ENCODE data around the gene MYLK4.

Gene MYLK4

GRCh38 chr6:2695454-2696095 lies 55.1 kb downstream of the MYLK4 start:
- Histone ChIP-seq H4K12ac (ENCODE audit: low read depth, low read length) (no peak overlapping the region), H2AK5ac (ENCODE audit: low read length) (no peak overlapping the region), H3K23ac (ENCODE audit: low read length) (no peak overlapping the region), H3K4ac (ENCODE audit: low read depth, low read length) (no peak overlapping the region), H3K4me1 (ENCODE audit: control insufficient read depth in 1 of 2, insufficient read depth in 2 of 2, low read length in 2 of 2) (no peaks in the 10 kb centered on the region), H2BK5ac (ENCODE audit: low read depth, low read length, poor library complexity) (no peak overlapping the region), H2BK12ac (ENCODE audit: low read length) (no peak overlapping the region), H4K91ac (ENCODE audit: low read depth, low read length) (no peak overlapping the region), H2AFZ (ENCODE audit: insufficient read depth, low read length, poor library complexity) (no peak overlapping the region), H3K27ac (ENCODE audit: low read depth, low read length) (no peak overlapping the region), H3K9ac (ENCODE audit: low read length) (no peak overlapping the region), H3K9me3 (ENCODE audit: insufficient read depth, low read depth, low read length) (no peaks in the 10 kb centered on the region), H3K4me3 (ENCODE audit: low read depth, low read length) (no peak overlapping the region), H3K18ac (ENCODE audit: low read length) (no peak overlapping the region), H3K79me2 (ENCODE audit: control insufficient read depth, insufficient read depth, low read length, poor library complexity) (no peaks in the 10 kb centered on the region), H3K27me3 (ENCODE audit: insufficient read depth, low read length) (no peaks in the 10 kb centered on the region), H3K14ac (ENCODE audit: low read length) (no peak overlapping the region), H3K36me3 (ENCODE audit: control insufficient read depth in 1 of 2, insufficient read depth in 2 of 2, low read length in 2 of 2) (no peaks in the 10 kb centered on the region), H4K8ac (ENCODE audit: low read depth, low read length) (no peak overlapping the region), H3K79me1 (ENCODE audit: low read length) (no peaks in the 10 kb centered on the region), H3K4me2 (ENCODE audit: low read length) (no peak overlapping the region), H2BK120ac (ENCODE audit: insufficient read depth, low read length, poor library complexity) (no peak overlapping the region)
- WGBS (ENCODE audit: extremely low coverage, insufficient coverage, insufficient read length) = no CpG with 5 or more reads among the region's 5 CpGs
- peak in 1 of 2 donors; percentile 38 for DNase-seq

- Histone ChIP-seq H2BK120ac (ENCODE audit: insufficient read depth, low read length, poor library complexity) (no peak overlapping the region), H3K9ac (ENCODE audit: low read length) (no peak overlapping the region), H3K9me3 (ENCODE audit: insufficient read depth, low read depth, low read length) (no peaks in the 10 kb centered on the region), H3K23ac (ENCODE audit: low read length) (no peak overlapping the region), H2AFZ (ENCODE audit: insufficient read depth, low read length, poor library complexity) (no peak overlapping the region), H2BK12ac (ENCODE audit: low read length) (no peak overlapping the region), H2BK5ac (ENCODE audit: low read depth, low read length, poor library complexity) (no peak overlapping the region), H4K12ac (ENCODE audit: low read depth, low read length) (no peak overlapping the region), H4K91ac (ENCODE audit: low read depth, low read length) (no peak overlapping the region), H3K4me3 (ENCODE audit: low read depth, low read length) (no peak overlapping the region), H3K79me2 (ENCODE audit: control insufficient read depth, insufficient read depth, low read length, poor library complexity) (no peaks in the 10 kb centered on the region), H3K4me2 (ENCODE audit: low read length) (no peak overlapping the region), H3K18ac (ENCODE audit: low read length) (no peak overlapping the region), H3K4ac (ENCODE audit: low read depth, low read length) (no peak overlapping the region), H3K27me3 (ENCODE audit: insufficient read depth, low read length) (no peaks in the 10 kb centered on the region), H3K27ac (ENCODE audit: low read depth, low read length) (no peak overlapping the region), H2AK5ac (ENCODE audit: low read length) (no peak overlapping the region), H3K79me1 (ENCODE audit: low read length) (no peaks in the 10 kb centered on the region), H3K36me3 (ENCODE audit: control insufficient read depth in 1 of 2, insufficient read depth in 2 of 2, low read length in 2 of 2) (no peaks in the 10 kb centered on the region), H3K14ac (ENCODE audit: low read length) (no peak overlapping the region), H3K4me1 (ENCODE audit: control insufficient read depth in 1 of 2, insufficient read depth in 2 of 2, low read length in 2 of 2) (no peaks in the 10 kb centered on the region), H4K8ac (ENCODE audit: low read depth, low read length) (no peak overlapping the region)
- no CpG with 5 or more reads among the region's 1 CpG for WGBS (ENCODE audit: extremely low coverage, insufficient coverage, insufficient read length)
- DNase-seq = no peak
These were observed 57.5 kb downstream of the MYLK4 start for GRCh38 chr6:2693231-2693630.

- Histone ChIP-seq H4K8ac (ENCODE audit: low read depth, low read length) (no peak overlapping the region), H4K12ac (ENCODE audit: low read depth, low read length) (no peak overlapping the region), H3K14ac (ENCODE audit: low read length) (no peak overlapping the region), H4K91ac (ENCODE audit: low read depth, low read length) (no peak overlapping the region), H3K4me2 (ENCODE audit: low read length) (no peak overlapping the region), H3K36me3 (ENCODE audit: control insufficient read depth in 1 of 2, insufficient read depth in 2 of 2, low read length in 2 of 2) (no peaks in the 10 kb centered on the region), H3K23ac (ENCODE audit: low read length) (no peak overlapping the region), H3K79me1 (ENCODE audit: low read length) (no peaks in the 10 kb centered on the region), H3K4me3 (ENCODE audit: low read depth, low read length) (no peak overlapping the region), H3K27me3 (ENCODE audit: insufficient read depth, low read length) (no peaks in the 10 kb centered on the region), H3K4me1 (ENCODE audit: control insufficient read depth in 1 of 2, insufficient read depth in 2 of 2, low read length in 2 of 2) (no peaks in the 10 kb centered on the region), H2AK5ac (ENCODE audit: low read length) (no peak overlapping the region), H2BK5ac (ENCODE audit: low read depth, low read length, poor library complexity) (no peak overlapping the region), H3K79me2 (ENCODE audit: control insufficient read depth, insufficient read depth, low read length, poor library complexity) (no peaks in the 10 kb centered on the region), H3K27ac (ENCODE audit: low read depth, low read length) (no peak overlapping the region), H2BK120ac (ENCODE audit: insufficient read depth, low read length, poor library complexity) (no peak overlapping the region), H2AFZ (ENCODE audit: insufficient read depth, low read length, poor library complexity) (no peak overlapping the region), H3K4ac (ENCODE audit: low read depth, low read length) (no peak overlapping the region), H3K18ac (ENCODE audit: low read length) (no peak overlapping the region), H3K9me3 (ENCODE audit: insufficient read depth, low read depth, low read length) (no peaks in the 10 kb centered on the region), H3K9ac (ENCODE audit: low read length) (no peak overlapping the region), H2BK12ac (ENCODE audit: low read length) (no peak overlapping the region)
- WGBS (ENCODE audit: extremely low coverage, insufficient coverage, insufficient read length) = no CpG with 5 or more reads among the region's 8 CpGs
- DNase-seq = peak; percentile 56 to 66
These were observed 62.2 kb downstream of the MYLK4 start for GRCh38 chr6:2688401-2689064.

- Histone ChIP-seq H3K9me3 (ENCODE audit: insufficient read depth, low read depth, low read length) (peaks cover 3% of the 10 kb centered on the region), H4K12ac (ENCODE audit: low read depth, low read length) (no peak overlapping the region), H2BK5ac (ENCODE audit: low read depth, low read length, poor library complexity) (no peak overlapping the region), H3K4me1 (ENCODE audit: control insufficient read depth in 1 of 2, insufficient read depth in 2 of 2, low read length in 2 of 2) (no peaks in the 10 kb centered on the region), H3K9ac (ENCODE audit: low read length) (no peak overlapping the region), H4K8ac (ENCODE audit: low read depth, low read length) (no peak overlapping the region), H2BK120ac (ENCODE audit: insufficient read depth, low read length, poor library complexity) (no peak overlapping the region), H3K4me2 (ENCODE audit: low read length) (no peak overlapping the region), H3K27ac (ENCODE audit: low read depth, low read length) (no peak overlapping the region), H3K79me1 (ENCODE audit: low read length) (no peaks in the 10 kb centered on the region), H3K36me3 (ENCODE audit: control insufficient read depth in 1 of 2, insufficient read depth in 2 of 2, low read length in 2 of 2) (no peaks in the 10 kb centered on the region), H4K91ac (ENCODE audit: low read depth, low read length) (no peak overlapping the region), H2AK5ac (ENCODE audit: low read length) (no peak overlapping the region), H2AFZ (ENCODE audit: insufficient read depth, low read length, poor library complexity) (no peak overlapping the region), H3K4ac (ENCODE audit: low read depth, low read length) (no peak overlapping the region), H3K79me2 (ENCODE audit: control insufficient read depth, insufficient read depth, low read length, poor library complexity) (no peaks in the 10 kb centered on the region), H3K14ac (ENCODE audit: low read length) (no peak overlapping the region), H3K23ac (ENCODE audit: low read length) (no peak overlapping the region), H3K18ac (ENCODE audit: low read length) (no peak overlapping the region), H3K27me3 (ENCODE audit: insufficient read depth, low read length) (no peaks in the 10 kb centered on the region), H3K4me3 (ENCODE audit: low read depth, low read length) (no peak overlapping the region), H2BK12ac (ENCODE audit: low read length) (no peak overlapping the region)
- DNase-seq = no peak
- no CpG with 5 or more reads among the region's 7 CpGs for WGBS (ENCODE audit: extremely low coverage, insufficient coverage, insufficient read length)
These were observed 63.3 kb downstream of the MYLK4 start for GRCh38 chr6:2687456-2687855.

Data from trophoblast cell (in vitro differentiated cells and primary cell).